ENCODE results near the gene HAVCR2.

Gene HAVCR2

DNA sequence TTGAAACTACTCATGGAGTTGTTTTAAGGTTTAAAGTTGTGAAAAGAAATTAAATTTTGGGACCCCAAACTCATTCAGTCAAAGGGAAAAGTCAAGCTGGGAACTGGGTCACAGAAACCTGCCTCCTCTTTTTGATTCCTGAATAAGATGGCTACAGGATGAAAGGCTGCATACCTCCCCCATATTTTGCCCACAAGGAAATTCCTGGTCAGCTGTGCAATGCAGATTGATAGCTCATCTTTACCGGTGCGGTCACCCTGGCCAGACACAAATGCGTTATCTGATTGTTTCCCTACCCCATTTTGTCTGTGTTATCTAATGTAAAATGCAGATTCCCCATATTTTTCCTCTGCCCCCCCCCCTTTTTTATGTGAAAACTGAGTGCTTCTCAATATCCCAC, 1.3 kb downstream of the HAVCR2 start:
- ChIA-PET CTCF (interaction anchor here (1.0 to 2.9 kb wide), 2 partner anchors 25 to 85 kb away, joined by 3 to 11 read pairs; no protein-coding TSS in a partner anchor), POLR2A (interaction anchor here (0.7 kb wide), 1 partner anchor 9 kb away, joined by 4 read pairs; no protein-coding TSS in a partner anchor)
- TF ChIP-seq, protein P1, sequence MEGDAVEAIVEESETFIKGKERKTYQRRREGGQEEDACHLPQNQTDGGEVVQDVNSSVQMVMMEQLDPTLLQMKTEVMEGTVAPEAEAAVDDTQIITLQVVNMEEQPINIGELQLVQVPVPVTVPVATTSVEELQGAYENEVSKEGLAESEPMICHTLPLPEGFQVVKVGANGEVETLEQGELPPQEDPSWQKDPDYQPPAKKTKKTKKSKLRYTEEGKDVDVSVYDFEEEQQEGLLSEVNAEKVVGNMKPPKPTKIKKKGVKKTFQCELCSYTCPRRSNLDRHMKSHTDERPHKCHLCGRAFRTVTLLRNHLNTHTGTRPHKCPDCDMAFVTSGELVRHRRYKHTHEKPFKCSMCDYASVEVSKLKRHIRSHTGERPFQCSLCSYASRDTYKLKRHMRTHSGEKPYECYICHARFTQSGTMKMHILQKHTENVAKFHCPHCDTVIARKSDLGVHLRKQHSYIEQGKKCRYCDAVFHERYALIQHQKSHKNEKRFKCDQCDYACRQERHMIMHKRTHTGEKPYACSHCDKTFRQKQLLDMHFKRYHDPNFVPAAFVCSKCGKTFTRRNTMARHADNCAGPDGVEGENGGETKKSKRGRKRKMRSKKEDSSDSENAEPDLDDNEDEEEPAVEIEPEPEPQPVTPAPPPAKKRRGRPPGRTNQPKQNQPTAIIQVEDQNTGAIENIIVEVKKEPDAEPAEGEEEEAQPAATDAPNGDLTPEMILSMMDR (IDR thresholded peaks at IDR 0.05; ENCODE audit: control extremely low read depth, extremely low read depth, low read depth, missing control alignments): no peak
- DNase-seq (ENCODE audit: extremely low spot score): no peak

DNA sequence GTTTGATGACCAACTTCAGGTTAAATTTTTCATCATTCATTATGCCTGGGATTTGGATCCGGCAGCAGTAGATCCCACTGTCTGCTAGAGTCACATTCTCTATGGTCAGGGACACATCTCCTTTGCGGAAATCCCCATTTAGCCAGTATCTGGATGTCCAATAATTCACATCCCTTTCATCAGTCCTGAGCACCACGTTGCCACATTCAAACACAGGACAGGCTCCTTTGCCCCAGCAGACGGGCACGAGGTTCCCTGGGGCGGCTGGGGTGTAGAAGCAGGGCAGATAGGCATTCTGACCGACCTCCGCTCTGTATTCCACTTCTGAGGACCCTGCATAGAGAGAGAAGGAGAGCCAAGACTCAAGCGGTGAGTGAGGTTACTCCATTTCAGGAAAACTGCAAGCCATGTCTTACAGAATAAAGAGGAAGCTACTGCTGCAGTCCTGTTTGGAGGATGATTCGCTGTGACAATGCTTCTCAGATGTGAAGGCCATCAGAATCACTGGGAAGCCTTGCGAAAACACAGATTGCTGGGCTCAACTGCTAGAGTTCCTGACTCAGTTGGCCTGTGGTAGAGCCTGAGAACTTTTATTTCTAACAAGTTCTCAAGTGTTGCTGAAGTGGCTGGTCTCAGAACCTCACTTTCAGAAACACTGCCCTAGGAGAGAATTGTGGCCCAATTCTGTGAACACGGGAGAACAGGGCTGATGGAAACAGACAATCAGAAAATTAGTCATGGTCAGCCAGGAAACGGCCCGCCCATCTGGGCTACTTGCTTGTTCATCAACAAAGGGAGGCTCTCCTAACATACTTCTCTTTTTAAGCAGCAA, 2.0 kb downstream of the HAVCR2 start:
- peak; percentile 37 for DNase-seq (ENCODE audit: extremely low spot score)
- CTCF ChIA-PET: interaction anchor here (2.9 kb wide), 1 partner anchor 26 kb away, joined by 11 read pairs; no protein-coding TSS in a partner anchor
- TF ChIP-seq, protein P1 (IDR thresholded peaks at IDR 0.05; ENCODE audit: control extremely low read depth, extremely low read depth, low read depth, missing control alignments): no peak
- POLR2A ChIA-PET: interaction anchor here (0.7 kb wide), 1 partner anchor 10 kb away, joined by 4 read pairs; no protein-coding TSS in a partner anchor

DNA sequence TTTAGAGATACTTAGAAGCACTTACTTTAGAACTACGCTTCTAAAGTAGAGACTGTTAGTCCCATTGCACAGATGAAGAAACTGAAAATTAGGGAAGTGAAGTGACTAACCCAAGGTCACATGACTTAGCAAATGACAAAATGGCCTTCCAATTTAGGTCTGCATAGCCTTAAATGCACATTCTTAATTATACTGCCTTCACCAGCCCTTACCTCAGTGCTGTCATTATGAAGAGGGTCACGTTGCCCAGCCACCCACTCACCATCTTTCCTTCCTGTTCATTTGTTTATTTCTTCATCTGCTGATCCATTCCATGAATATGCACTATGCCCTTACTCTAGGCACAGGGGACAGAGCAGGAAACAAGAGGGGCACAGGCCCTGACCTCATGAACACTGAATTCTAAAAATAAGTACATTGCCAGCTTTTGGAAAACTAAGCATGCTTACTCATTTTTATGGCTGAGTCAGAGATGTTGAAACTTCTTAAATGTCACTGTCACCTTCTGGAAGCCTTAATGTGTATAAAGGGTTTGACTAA, 8.6 kb downstream of the HAVCR2 start:
- POLR2A ChIA-PET: no interaction called here
- TF ChIP-seq, protein P1 (IDR thresholded peaks at IDR 0.05; ENCODE audit: control extremely low read depth, extremely low read depth, low read depth, missing control alignments): no peak
- DNase-seq (ENCODE audit: extremely low spot score): no peak
- CTCF ChIA-PET: interaction anchor here (2.0 to 3.0 kb wide), 3 partner anchors 17 to 32 kb away, joined by 7 to 9 read pairs (median 7); no protein-coding TSS in a partner anchor

DNA sequence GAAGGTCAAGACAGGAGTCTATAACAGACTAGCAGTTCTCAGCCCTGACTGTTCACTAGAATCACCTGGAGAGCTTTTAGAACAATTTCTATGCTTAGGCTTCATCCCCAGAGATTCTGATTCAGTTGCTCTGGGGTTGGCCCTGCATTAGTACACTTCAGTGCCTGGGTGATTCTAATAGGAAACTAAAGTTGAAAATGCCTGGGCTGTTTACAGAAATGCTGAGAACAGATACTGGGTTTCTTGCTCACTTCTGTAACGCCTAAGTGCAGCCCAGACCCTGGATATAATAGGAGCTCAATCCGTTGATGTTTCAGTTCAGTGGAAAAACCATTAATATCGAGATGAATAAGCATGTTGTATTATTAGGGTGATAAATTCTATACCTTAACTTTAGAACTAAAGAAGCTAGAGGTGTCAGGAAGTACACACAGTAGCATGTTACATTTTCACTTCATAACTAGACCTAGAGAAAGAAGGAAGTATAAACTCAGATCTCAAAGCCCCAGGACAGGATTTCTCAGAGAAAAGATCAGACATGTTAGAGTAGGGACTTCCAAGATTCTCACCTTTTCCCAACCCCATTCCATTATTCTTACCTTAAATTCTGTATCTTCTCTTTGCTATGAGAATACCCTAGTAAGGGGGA, 20.4 kb downstream of the HAVCR2 start:
- ChIA-PET POLR2A (no interaction called here), CTCF (no interaction called here)
- DNase-seq (ENCODE audit: extremely low spot score): no peak
- TF ChIP-seq, protein P1 (IDR thresholded peaks at IDR 0.05; ENCODE audit: control extremely low read depth, extremely low read depth, low read depth, missing control alignments): no peak

DNA sequence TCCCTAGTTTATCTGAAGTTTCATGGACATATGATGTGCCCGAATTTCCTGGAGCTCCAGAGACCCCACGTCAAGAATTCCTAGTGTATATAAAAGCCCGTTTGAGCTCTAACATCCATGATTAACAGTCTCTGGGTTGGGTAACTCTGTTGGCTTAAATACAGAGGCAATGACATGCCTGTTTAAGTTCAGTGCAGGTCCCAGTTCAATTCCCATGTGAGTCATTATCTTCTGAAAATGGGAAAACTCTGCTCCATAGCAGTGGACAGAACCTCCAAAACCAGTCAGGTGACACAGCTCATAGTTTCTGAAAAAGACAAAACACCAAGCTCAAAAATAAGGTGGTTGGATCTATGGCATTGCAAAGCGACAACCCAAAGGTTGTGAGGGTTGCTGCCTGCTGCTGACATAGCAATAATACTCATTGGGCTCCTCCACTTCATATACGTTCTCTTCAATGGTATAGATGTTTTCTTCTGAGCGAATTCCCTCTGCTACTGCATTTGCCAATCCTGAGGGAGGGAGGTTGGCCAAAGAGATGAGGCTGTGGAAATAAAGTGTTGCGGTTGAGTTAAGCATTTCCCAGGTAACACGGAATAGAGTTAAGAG, 22.0 kb downstream of the HAVCR2 start:
- DNase-seq (ENCODE audit: extremely low spot score): no peak
- TF ChIP-seq, protein P1 (IDR thresholded peaks at IDR 0.05; ENCODE audit: control extremely low read depth, extremely low read depth, low read depth, missing control alignments): no peak
- CTCF ChIA-PET: interaction anchor here (1.3 to 1.4 kb wide), 2 partner anchors 9 to 17 kb away, joined by 3 read pairs; no protein-coding TSS in a partner anchor
- POLR2A ChIA-PET: no interaction called here

DNA sequence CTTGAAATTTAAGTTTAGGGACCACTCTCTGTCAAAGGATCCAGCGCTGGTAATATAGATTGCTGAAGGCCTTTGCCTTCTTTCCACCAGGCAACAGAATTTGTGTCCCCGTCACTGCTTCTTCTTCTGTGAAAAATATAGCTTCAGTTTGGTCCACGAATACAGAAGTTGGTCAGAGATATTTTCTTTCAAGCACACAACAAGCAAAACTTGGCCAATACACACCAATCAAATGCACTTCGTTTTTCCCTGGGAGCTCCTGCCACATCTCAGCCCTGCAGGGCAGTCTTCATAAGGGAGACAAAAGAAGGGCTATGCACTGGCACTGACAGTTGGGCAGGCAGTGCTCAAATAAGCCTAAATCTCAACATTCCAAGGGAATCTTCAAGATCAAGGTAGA, 22.9 kb downstream of the HAVCR2 start:
- CTCF ChIA-PET: no interaction called here
- POLR2A ChIA-PET: no interaction called here
- TF ChIP-seq, protein P1 (IDR thresholded peaks at IDR 0.05; ENCODE audit: control extremely low read depth, extremely low read depth, low read depth, missing control alignments): no peak
- DNase-seq (ENCODE audit: extremely low spot score): no peak
